Liver (tissue), 3 donors: Measurements from ENCODE around the gene LSG1.

ENCODE experiments used
- CTCF ChIP-seq: fragments of 150-350 bp; IDR thresholded peaks from 2 replicates; pipeline ENCODE4 v1.5.1; 2017; ENCODE audit warnings: improper control_type of control experiment, low read depth, low read length; ENCODE audit not compliant: missing input control
- FOXA1 ChIP-seq: IDR thresholded peaks from 2 replicates; pipeline ENCODE4 v1.6.1; 2016; ENCODE audit warnings: antibody characterized with exemption
- GABPA ChIP-seq, 2 donors: IDR thresholded peaks in 1 of 2; conservative IDR thresholded peaks in 1 of 2; 2 replicates each; pipeline ENCODE4 v1.6.1; 2016; ENCODE audit warnings: antibody characterized with exemption in 2 of 2, mild to moderate bottlenecking in 1 of 2, moderate library complexity in 1 of 2
- HNF4A ChIP-seq, 2 donors: conservative IDR thresholded peaks; 2 replicates each; pipeline ENCODE4 v1.6.1; 2016; ENCODE audit warnings: antibody characterized with exemption in 2 of 2, mild to moderate bottlenecking in 2 of 2
- HNF4G ChIP-seq: IDR thresholded peaks from 2 replicates; pipeline ENCODE4 v1.6.1; 2016; ENCODE audit warnings: antibody characterized with exemption
- JUND ChIP-seq, 2 donors: IDR thresholded peaks; 2 replicates each; pipeline ENCODE4 v1.6.1; 2016; ENCODE audit warnings: antibody characterized with exemption in 2 of 2
- RAD21 ChIP-seq, 2 donors: IDR thresholded peaks; 2 replicates each; pipeline ENCODE4 v1.6.1; 2016; ENCODE audit warnings: antibody characterized with exemption in 2 of 2, mild to moderate bottlenecking in 2 of 2
- REST ChIP-seq: IDR thresholded peaks from 2 replicates; pipeline ENCODE4 v1.6.1; 2016; ENCODE audit warnings: antibody characterized with exemption, mild to moderate bottlenecking
- RXRA ChIP-seq, 2 donors: IDR thresholded peaks; 2 replicates each; pipeline ENCODE4 v1.6.1; 2017 to 2018; ENCODE audit warnings: antibody characterized with exemption in 2 of 2, mild to moderate bottlenecking in 1 of 2
- SP1 ChIP-seq: IDR thresholded peaks from 2 replicates; pipeline ENCODE4 v1.6.1; 2018; ENCODE audit warnings: antibody characterized with exemption, mild to moderate bottlenecking
- TAF1 ChIP-seq: conservative IDR thresholded peaks from 2 replicates; pipeline ENCODE4 v1.6.1; 2016; ENCODE audit warnings: antibody characterized with exemption, mild to moderate bottlenecking
- YY1 ChIP-seq: IDR thresholded peaks from 2 replicates; pipeline ENCODE4 v1.6.1; 2016; ENCODE audit warnings: antibody characterized with exemption, mild to moderate bottlenecking
- TF ChIP-seq, protein P1 (sequence below): IDR thresholded peaks from 2 replicates; pipeline ENCODE4 v1.6.1; 2016; ENCODE audit warnings: antibody characterized with exemption
- TF ChIP-seq, protein P2 (sequence below): IDR thresholded peaks from 2 replicates; pipeline ENCODE4 v1.6.1; 2016; ENCODE audit warnings: antibody characterized with exemption
- donor health status: healthy.
- donor health status: healthy.

DNA sequence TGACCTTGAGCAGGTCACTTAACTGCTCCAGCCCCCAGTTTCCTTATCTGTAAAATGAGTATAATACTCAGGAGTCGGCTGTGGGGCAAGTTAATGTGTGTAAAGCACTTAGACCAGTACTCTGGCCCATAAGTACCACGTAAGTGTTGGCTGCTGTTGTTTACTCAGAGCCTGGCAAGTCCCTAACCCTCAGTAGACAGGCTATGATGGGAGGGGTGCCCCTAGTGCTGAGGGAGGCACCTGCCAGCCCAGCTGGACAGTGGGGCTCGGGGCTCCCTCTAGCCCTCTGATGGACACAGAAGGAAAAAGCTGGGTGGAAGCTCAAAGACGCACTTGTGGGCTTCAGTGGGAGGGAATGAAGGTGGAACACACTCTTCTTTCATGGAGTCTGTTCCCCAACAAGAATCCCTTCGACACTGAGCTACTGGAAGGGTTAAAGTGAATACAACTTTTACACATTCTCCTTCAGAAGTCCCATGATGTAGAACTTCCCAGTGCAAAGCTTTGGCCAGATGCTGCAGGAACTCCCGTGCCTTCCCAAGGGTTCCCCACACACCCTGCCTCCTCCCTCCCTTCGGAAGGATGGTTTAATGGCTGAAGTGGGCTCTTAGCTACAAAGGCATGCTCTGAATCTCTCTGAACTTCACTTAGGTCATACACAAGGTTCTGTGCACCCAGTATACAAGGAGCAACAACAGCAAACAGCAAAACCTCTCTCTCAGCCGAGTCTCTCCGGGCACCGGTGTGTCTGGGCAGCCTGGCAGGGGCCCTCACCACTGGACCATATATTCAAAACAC lies 64.2 kb downstream of the LSG1 start:
- no peak for TF ChIP-seq HNF4A (conservative IDR thresholded peaks at IDR 0.05)
- no peak for TF ChIP-seq CTCF
- no peak for TF ChIP-seq TAF1
- TF ChIP-seq, protein P1, sequence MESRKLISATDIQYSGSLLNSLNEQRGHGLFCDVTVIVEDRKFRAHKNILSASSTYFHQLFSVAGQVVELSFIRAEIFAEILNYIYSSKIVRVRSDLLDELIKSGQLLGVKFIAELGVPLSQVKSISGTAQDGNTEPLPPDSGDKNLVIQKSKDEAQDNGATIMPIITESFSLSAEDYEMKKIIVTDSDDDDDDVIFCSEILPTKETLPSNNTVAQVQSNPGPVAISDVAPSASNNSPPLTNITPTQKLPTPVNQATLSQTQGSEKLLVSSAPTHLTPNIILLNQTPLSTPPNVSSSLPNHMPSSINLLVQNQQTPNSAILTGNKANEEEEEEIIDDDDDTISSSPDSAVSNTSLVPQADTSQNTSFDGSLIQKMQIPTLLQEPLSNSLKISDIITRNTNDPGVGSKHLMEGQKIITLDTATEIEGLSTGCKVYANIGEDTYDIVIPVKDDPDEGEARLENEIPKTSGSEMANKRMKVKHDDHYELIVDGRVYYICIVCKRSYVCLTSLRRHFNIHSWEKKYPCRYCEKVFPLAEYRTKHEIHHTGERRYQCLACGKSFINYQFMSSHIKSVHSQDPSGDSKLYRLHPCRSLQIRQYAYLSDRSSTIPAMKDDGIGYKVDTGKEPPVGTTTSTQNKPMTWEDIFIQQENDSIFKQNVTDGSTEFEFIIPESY = no peak
- no peak for TF ChIP-seq RAD21 (IDR thresholded peaks at IDR 0.05)
- no peak for TF ChIP-seq REST
- no peak for TF ChIP-seq SP1
- TF ChIP-seq, protein P2, sequence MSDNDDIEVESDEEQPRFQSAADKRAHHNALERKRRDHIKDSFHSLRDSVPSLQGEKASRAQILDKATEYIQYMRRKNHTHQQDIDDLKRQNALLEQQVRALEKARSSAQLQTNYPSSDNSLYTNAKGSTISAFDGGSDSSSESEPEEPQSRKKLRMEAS = no peak
- no peak for TF ChIP-seq YY1
- no peak for TF ChIP-seq FOXA1
- no peak for TF ChIP-seq HNF4G
- no peak for TF ChIP-seq JUND (IDR thresholded peaks at IDR 0.05)
- no peak for TF ChIP-seq RXRA (IDR thresholded peaks at IDR 0.05)
- TF ChIP-seq GABPA (IDR thresholded peaks at IDR 0.05 in 1 of 2, conservative IDR thresholded peaks at IDR 0.05 in 1 of 2) = no peak
